ENCODE measurements around the gene MTHFD1. TPM values are rescaled to one million over a fixed set of nuclear protein-coding genes. Genes with fewer than 3 reads are reported as not detected.
"Not testable (repeated sequence)": the region's sequence is repeated elsewhere in the genome, so short reads cannot be mapped to it uniquely, and the experiment has no call there.

Gene MTHFD1
- total RNA-seq, 2 donors from 2014 or later = 29.0 to 31.1 TPM

DNA sequence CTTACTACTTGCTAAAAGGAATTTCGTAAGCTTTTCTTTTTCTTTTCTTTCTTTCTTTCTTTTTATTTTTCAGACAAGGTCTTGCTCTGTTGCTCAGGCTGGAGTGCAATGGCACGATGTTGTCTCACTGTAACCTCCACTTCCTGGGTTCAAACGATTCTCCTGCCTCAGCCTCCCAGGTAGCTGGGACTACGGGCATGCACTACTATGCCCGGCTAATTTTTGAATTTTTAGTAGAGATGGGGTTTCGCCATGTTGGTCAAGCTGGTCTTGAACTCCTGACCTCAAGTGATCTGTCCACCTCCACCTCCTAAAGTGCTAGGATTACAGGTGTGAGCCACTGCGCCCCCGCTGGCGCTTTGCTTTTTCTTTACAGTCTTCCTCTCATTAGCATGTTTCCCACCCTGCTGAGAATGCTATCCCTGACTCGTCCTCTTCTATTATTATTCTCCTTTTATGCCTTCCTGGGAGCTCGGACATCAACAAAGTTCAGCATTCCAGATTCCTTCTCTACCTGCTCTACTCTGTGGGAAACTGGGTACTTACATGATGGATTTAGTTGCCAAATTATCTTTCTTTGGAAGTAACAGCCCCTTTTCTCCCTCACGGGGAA, 3.1 kb downstream of the MTHFD1 start:
- DNase-seq (no peak), ATAC-seq (no peak)
- H3K27ac Mint-ChIP-seq = peak overlapping the region; percentile 85
- H3K27me3 Mint-ChIP-seq = no peaks in the 10 kb centered on the region
- no peak overlapping the region for H3K4me3 Mint-ChIP-seq
- H3K4me1 Mint-ChIP-seq = peaks cover 29% of the 10 kb centered on the region
- peaks cover 6% of the 10 kb centered on the region for H3K36me3 Mint-ChIP-seq (ENCODE audit: low read depth)
- H3K9me3 ChIP-seq (ENCODE audit: control insufficient read depth, low read length, poor library complexity, severe bottlenecking) = no peaks in the 10 kb centered on the region

DNA sequence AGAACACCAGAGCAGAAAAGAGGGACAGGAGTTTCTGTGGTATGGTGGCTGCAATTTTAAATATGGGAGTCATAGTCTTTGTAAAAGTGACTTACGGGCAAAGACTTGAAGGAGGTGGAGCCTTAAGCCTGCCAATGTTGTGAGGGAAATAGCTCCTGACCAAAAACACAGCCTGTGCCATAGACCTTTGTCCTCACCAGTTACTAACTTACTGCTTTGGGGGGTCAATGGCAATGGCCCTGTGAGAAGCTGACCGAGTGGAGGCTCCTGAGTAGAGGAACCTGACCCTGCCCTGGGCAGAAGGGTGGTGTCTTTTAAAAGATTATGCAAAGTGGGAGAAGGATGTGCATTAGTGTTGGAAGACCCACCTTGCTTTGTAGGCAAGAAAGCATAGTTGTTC, 3.8 kb downstream of the MTHFD1 start:
- peak overlapping the region; percentile 85 for H3K27ac Mint-ChIP-seq
- H3K9me3 ChIP-seq (ENCODE audit: control insufficient read depth, low read length, poor library complexity, severe bottlenecking) = no peaks in the 10 kb centered on the region
- H3K36me3 Mint-ChIP-seq (ENCODE audit: low read depth) = peaks cover 6% of the 10 kb centered on the region
- H3K4me1 Mint-ChIP-seq = peaks cover 29% of the 10 kb centered on the region
- no peak overlapping the region for H3K4me3 Mint-ChIP-seq
- DNase-seq = no peak
- no peak for ATAC-seq
- H3K27me3 Mint-ChIP-seq = no peaks in the 10 kb centered on the region

DNA sequence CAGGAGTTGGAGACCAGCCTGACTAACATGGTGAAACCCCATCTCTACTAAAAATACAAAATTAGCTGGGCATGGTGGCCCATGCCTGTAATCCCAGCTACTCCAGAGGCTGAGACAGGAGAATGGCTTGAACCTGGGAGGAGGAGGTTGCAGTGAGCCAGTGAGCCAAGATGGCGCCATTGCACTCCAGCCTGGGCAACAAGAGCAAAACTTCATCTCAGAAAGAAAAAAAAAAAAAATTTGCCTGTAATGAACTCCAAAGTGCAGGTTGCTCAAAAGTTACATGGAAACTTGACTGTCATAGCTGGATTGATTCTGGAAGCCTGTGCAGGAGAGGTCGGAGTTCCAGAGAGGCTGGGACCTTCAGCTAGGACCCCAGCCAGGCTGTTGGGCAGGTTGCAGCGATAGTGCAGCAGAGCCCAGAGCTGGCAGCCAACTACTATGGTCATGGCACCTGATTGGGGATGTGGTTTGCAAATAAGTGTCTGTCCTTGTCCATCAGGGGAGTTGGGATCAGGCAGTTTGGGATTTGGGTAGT, 5.1 kb downstream of the MTHFD1 start:
- not testable (repeated sequence) for H3K36me3 Mint-ChIP-seq (ENCODE audit: low read depth); H3K27me3 Mint-ChIP-seq; H3K4me3 Mint-ChIP-seq; H3K9me3 ChIP-seq (ENCODE audit: control insufficient read depth, low read length, poor library complexity, severe bottlenecking); ATAC-seq; DNase-seq
- H3K4me1 Mint-ChIP-seq = peaks cover 22% of the 10 kb centered on the region
- peak overlapping the region; percentile 53 for H3K27ac Mint-ChIP-seq

DNA sequence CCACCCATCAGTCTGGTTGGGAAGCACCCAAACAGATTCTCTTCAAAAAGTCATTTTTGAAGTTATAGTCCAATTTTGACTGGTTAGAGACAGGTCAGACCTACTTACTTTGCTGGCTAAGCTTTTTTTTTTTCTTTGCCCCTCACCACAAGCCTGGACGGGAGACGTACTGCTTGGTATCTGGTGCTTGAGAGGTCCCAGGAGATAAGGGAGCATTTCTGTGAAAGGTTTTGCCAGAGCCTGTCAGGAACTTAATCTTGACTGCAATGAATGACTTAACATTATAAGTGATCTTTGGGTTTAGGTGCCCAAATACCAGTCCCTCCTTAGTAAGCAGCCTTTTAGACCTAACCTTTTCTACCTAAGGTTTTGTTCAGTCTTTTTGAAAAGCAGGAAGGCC, 6.3 kb downstream of the MTHFD1 start:
- H3K9me3 ChIP-seq (ENCODE audit: control insufficient read depth, low read length, poor library complexity, severe bottlenecking) = no peaks in the 10 kb centered on the region
- Mint-ChIP-seq H3K27ac (no peak overlapping the region), H3K4me1 (peaks cover 18% of the 10 kb centered on the region), H3K4me3 (no peak overlapping the region), H3K36me3 (ENCODE audit: low read depth) (peaks cover 2% of the 10 kb centered on the region), H3K27me3 (no peaks in the 10 kb centered on the region)
- DNase-seq (no peak), ATAC-seq (no peak)

DNA sequence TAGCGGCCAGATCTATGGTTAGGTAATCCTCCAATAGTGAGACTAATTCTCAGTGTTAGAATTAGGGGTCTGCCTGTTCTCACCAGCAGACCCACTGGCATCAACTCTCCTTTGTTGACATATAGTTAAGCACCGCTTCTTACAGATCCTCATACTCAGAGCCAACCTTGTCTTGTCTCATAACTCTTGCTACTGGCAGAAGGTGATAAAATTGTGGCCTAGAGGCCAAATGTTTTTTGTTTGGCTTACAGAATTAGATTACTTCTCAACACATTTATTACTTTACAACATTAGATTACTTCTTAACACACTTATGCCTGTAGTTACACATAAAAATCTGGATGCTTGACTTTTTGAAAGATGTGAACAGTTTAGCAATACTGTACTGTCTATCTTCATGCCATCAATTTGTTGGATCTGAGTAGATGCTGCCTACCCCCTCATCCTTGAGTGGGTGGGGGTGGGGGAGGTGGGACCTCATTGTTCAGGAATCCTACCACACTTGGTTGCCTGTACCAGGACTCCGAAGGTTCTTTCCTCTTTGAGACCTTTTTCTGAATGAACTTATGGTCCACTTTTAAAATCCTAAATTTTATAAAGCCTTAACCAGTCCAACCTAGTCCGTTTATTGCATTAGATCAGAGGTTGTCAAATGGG, 7.0 kb downstream of the MTHFD1 start:
- DNase-seq = no peak
- no peak for ATAC-seq
- H3K9me3 ChIP-seq (ENCODE audit: control insufficient read depth, low read length, poor library complexity, severe bottlenecking) = no peaks in the 10 kb centered on the region
- Mint-ChIP-seq H3K36me3 (ENCODE audit: low read depth) (peaks cover 2% of the 10 kb centered on the region), H3K4me3 (no peak overlapping the region), H3K4me1 (peaks cover 15% of the 10 kb centered on the region), H3K27me3 (no peaks in the 10 kb centered on the region), H3K27ac (peak overlapping the region; percentile 67)

DNA sequence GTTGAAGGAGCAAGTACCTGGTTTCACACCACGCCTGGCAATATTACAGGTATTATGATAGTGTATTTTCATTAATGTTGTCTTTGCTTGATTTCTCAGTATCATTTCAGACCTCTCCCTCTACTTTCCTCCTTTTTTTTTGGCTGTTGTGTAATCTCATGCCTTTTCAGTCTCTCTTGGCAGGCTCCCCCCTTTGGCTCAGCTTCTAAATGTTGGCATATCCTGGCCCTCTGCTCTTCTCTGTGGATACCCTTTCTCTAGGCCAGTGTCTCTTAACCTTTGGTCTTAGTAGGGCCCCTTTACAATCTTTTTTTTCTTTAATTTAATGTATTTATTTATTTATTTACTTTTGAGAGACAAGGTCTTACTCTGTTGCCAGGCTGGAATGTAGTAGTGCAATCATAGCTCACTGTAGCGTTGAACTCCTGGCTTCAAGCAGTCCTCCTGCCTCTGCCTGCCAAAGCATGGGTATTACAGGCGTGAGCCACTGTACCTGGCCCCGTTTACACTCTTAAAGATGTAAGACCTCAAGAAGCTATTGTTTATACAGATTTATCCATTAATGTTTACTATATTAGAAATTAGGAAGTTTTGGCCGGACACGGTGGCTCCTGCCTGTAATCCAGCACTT, 12.8 kb downstream of the MTHFD1 start:
- H3K4me3 Mint-ChIP-seq = no peak overlapping the region
- DNase-seq = no peak
- H3K9me3 ChIP-seq (ENCODE audit: control insufficient read depth, low read length, poor library complexity, severe bottlenecking) = no peaks in the 10 kb centered on the region
- H3K27ac Mint-ChIP-seq = no peak overlapping the region
- peaks cover 6% of the 10 kb centered on the region for H3K36me3 Mint-ChIP-seq (ENCODE audit: low read depth)
- H3K27me3 Mint-ChIP-seq = no peaks in the 10 kb centered on the region
- ATAC-seq = no peak
- H3K4me1 Mint-ChIP-seq = peaks cover 10% of the 10 kb centered on the region

DNA sequence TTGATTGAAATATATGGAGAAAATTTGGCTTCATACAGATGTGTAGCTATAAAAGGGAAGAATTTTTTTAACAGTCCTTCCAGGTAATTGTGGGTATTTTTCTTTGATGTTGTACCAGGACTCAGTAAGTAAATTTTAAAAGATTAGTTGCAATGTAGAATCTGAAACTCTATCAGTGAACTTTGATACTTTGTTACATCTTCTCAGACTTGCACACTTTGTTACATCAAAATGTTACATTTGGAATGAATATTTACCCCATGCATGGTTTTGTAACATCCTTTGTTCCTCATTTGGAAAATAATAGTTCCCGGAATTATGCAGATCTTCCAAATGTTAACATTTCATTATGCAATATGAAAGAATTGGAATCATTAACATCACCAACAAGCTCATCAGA, 13.8 kb downstream of the MTHFD1 start:
- Mint-ChIP-seq H3K4me3 (no peak overlapping the region), H3K4me1 (peaks cover 10% of the 10 kb centered on the region), H3K36me3 (ENCODE audit: low read depth) (peaks cover 6% of the 10 kb centered on the region), H3K27me3 (no peaks in the 10 kb centered on the region), H3K27ac (peak overlapping the region; percentile 57)
- DNase-seq (no peak), ATAC-seq (no peak)
- no peaks in the 10 kb centered on the region for H3K9me3 ChIP-seq (ENCODE audit: control insufficient read depth, low read length, poor library complexity, severe bottlenecking)

DNA sequence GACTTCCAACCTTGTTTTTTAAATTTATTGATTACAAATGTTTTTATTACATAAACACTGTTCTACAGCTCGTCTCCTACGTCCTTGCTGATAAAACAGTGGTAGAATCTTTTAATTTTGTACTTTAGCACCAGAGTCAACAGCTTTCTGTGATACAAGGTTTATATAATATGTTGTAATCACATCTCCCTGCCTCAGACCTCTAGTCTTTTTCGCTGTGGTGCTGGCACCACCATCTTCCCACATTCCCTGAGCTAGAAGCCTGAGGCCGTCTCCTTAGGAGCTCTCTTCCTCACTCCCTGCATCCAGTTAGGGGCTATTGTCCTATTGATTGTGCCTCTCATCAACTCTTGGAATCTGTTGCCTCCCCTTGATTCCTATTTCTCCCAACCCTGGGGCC, 17.1 kb downstream of the MTHFD1 start:
- H3K36me3 Mint-ChIP-seq (ENCODE audit: low read depth) = peaks cover 4% of the 10 kb centered on the region
- H3K9me3 ChIP-seq (ENCODE audit: control insufficient read depth, low read length, poor library complexity, severe bottlenecking) = no peaks in the 10 kb centered on the region
- peaks cover 8% of the 10 kb centered on the region for H3K4me1 Mint-ChIP-seq
- no peak overlapping the region for H3K4me3 Mint-ChIP-seq
- ATAC-seq (no peak), DNase-seq (no peak)
- no peaks in the 10 kb centered on the region for H3K27me3 Mint-ChIP-seq
- no peak overlapping the region for H3K27ac Mint-ChIP-seq

DNA sequence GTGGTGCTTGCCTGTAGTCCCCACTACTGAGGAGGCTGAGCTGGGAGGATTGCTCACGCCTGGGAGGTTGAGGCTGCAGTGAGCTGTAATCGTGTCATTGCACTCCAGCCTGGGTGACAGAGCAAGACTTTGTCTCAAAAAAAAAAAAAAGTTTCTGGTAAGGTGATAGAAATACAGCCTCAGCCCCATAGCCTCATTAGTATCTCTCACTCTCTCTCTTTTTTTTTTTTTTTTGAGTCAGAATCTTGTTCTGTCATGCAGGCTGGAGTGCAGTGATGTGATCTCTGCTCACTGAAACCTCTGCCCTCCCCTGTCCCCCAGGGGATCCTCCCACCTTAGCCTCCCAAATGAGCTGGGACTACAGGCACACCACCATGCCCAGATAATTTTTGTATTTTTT, 19.2 kb downstream of the MTHFD1 start:
- no peak for ATAC-seq
- H3K9me3 ChIP-seq (ENCODE audit: control insufficient read depth, low read length, poor library complexity, severe bottlenecking) = no peaks in the 10 kb centered on the region
- Mint-ChIP-seq H3K4me1 (peaks cover 10% of the 10 kb centered on the region), H3K27me3 (no peaks in the 10 kb centered on the region), H3K4me3 (no peak overlapping the region), H3K27ac (no peak overlapping the region), H3K36me3 (ENCODE audit: low read depth) (peaks cover 7% of the 10 kb centered on the region)
- no peak for DNase-seq

DNA sequence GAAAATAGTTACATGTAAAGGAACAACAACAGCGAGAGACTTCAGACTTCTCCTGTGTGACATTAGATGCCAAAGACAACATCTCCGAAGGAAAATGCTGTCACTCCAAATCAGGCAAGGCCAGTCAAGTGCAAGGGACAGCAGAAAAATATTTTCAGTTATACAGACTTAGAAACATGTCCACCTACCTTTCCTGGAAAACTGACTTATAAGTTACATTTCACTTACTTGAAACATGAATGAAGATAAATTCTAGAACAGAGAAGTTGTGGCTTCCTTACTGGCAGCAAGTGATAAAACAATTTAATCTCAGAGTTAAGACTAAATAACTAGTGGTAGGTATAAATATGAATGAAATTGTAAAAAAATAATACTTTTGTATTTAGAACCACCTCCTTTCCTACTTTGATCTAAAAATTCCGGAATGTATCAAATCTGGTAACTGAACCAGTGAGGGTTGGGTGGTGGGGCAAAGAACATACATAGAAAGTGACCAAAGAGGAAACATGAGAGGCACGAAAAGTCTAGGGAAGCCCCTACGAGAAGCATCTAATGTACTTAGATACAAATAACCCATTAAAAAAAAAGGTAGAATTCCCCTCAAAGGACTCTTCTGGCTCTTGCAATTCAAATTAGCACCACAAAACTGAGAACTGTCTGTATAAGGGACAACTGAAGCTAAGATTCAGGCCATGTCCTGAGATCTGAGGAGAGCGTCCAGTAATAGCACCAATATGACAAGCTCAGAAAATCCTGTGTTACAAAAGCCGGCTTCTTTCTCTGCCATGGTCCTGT, 21.2 kb downstream of the MTHFD1 start:
- Mint-ChIP-seq H3K27me3 (no peaks in the 10 kb centered on the region), H3K36me3 (ENCODE audit: low read depth) (peaks cover 8% of the 10 kb centered on the region), H3K4me3 (no peak overlapping the region), H3K4me1 (peaks cover 8% of the 10 kb centered on the region), H3K27ac (no peak overlapping the region)
- H3K9me3 ChIP-seq (ENCODE audit: control insufficient read depth, low read length, poor library complexity, severe bottlenecking) = no peaks in the 10 kb centered on the region
- ATAC-seq (no peak), DNase-seq (no peak)

DNA sequence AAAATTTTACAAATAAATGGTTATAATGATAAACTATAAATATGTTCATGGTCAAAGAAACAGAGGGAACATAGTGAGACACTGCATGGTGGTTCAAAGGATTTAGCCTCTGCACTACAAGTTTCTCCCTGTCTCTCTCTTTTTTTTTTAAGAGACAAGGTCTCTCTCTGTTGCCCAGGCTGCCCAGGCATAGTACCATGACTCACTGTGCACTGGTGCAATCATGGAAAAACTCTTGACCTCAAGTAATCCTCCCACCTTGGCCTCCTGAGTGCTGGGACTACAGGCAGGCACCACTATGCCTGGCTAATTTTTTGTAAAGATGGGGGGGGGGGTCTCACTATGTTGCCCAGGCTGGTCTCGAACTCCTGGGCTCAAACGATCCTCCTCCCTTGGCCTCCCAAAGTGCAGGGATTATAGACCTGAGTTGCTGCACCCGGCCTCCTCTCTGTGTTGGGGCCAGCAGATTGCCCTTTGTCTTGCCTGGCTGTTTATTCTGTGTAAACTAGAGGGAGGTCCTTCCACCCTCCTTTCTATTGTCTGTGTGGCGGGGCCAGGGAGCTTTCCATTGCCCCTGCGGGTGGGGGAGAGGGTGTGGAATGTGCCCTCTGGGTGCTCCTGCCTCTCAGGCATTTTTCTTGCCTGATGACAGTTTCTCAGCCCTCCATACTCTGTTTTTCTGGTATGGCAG, 22.1 kb downstream of the MTHFD1 start:
- H3K27me3 Mint-ChIP-seq = no peaks in the 10 kb centered on the region
- peaks cover 8% of the 10 kb centered on the region for H3K4me1 Mint-ChIP-seq
- no peak overlapping the region for H3K4me3 Mint-ChIP-seq
- no peak overlapping the region for H3K27ac Mint-ChIP-seq
- no peaks in the 10 kb centered on the region for H3K9me3 ChIP-seq (ENCODE audit: control insufficient read depth, low read length, poor library complexity, severe bottlenecking)
- H3K36me3 Mint-ChIP-seq (ENCODE audit: low read depth) = peaks cover 8% of the 10 kb centered on the region
- DNase-seq = no peak
- ATAC-seq = no peak

DNA sequence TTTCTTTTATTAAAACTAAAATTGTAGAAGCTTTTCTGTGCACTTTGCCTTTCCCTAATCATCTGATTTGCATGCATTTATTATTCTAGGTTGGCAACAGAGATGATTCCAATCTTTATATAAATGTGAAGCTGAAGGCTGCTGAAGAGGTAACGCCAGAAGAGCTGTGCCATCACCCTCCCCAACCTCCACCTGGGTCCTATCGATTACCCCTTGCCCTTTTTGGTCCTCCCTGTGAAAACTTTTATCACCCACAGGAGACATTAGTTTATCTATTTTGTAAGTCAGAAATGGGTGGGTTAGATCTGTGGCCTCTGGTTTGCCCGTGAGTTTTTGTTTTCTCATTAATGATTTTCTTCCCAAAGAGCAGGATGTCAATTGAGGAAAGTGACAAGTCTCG, 22.8 kb downstream of the MTHFD1 start:
- H3K27ac Mint-ChIP-seq = no peak overlapping the region
- ATAC-seq = no peak
- H3K9me3 ChIP-seq (ENCODE audit: control insufficient read depth, low read length, poor library complexity, severe bottlenecking) = no peaks in the 10 kb centered on the region
- no peak overlapping the region for H3K4me3 Mint-ChIP-seq
- no peak for DNase-seq
- peaks cover 4% of the 10 kb centered on the region for H3K4me1 Mint-ChIP-seq
- peaks cover 7% of the 10 kb centered on the region for H3K36me3 Mint-ChIP-seq (ENCODE audit: low read depth)
- H3K27me3 Mint-ChIP-seq = no peaks in the 10 kb centered on the region

DNA sequence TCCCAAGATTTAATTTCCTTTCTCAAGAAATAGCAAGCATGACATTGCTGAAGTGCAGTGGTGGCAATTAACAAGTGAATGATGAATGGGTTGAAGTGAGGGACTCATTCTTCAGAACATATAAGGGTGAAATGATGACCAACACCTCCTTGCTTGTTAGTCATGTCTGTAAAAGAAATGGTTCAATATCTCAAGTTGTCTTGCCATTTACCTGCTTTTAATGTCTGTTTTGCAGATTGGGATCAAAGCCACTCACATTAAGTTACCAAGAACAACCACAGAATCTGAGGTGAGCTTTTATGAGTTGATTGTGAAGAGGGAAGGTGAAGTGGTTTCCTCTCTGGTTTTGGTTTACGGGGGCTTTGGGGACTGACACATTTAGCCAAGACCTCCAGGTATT, 24.1 kb downstream of the MTHFD1 start:
- H3K9me3 ChIP-seq (ENCODE audit: control insufficient read depth, low read length, poor library complexity, severe bottlenecking) = no peaks in the 10 kb centered on the region
- H3K27me3 Mint-ChIP-seq = no peaks in the 10 kb centered on the region
- H3K4me3 Mint-ChIP-seq = no peak overlapping the region
- H3K36me3 Mint-ChIP-seq (ENCODE audit: low read depth) = peaks cover 7% of the 10 kb centered on the region
- H3K4me1 Mint-ChIP-seq = peaks cover 4% of the 10 kb centered on the region
- ATAC-seq (no peak), DNase-seq (no peak)
- no peak overlapping the region for H3K27ac Mint-ChIP-seq
